Jurkat, Clone E6-1 (cell line): ENCODE measurements around the gene FAM193A.
"Not testable (repeated sequence)": the region's sequence is repeated elsewhere in the genome, so short reads cannot be mapped to it uniquely, and the experiment has no call there.

Experiments used
- DNase-seq: peaks from one replicate; pipeline ENCODE4 v3.0.0-alpha.2; 2011; ENCODE audit warnings: low read depth, low spot score
- H3K4me3 ChIP-seq: 2 replicates; pipeline ENCODE4 v1.5.1; 2011; ENCODE audit warnings: mild to moderate bottlenecking, low read length, control low read depth, moderate library complexity

Gene FAM193A

GRCh38 chr4:2598511-2599303 lies 62.3 kb downstream of the FAM193A start:
- H3K4me3 ChIP-seq, result no peak overlapping the region
- no peak for DNase-seq

- no peak for DNase-seq
- H3K4me3 ChIP-seq, result no peak overlapping the region
Observed at GRCh38 chr4:2599304-2599654, 62.8 kb downstream of the FAM193A start.

GRCh38 chr4:2600878-2601277 lies 64.4 kb downstream of the FAM193A start:
- no peak overlapping the region for H3K4me3 ChIP-seq
- no peak for DNase-seq

GRCh38 chr4:2604614-2605013 lies 68.2 kb downstream of the FAM193A start:
- no peak overlapping the region for H3K4me3 ChIP-seq
- DNase-seq, result no peak

GRCh38 chr4:2606960-2607506 lies 70.6 kb downstream of the FAM193A start:
- no peak for DNase-seq
- H3K4me3 ChIP-seq, result no peak overlapping the region

GRCh38 chr4:2607822-2608221 lies 71.4 kb downstream of the FAM193A start:
- no peak for DNase-seq
- H3K4me3 ChIP-seq, result no peak overlapping the region

- no peak for DNase-seq
- no peak overlapping the region for H3K4me3 ChIP-seq
Observed at GRCh38 chr4:2608291-2608690, 71.8 kb downstream of the FAM193A start.

- H3K4me3 ChIP-seq, result no peak overlapping the region
- no peak for DNase-seq
Observed at GRCh38 chr4:2615821-2616220, 79.4 kb downstream of the FAM193A start.

GRCh38 chr4:2617955-2618354 lies 81.5 kb downstream of the FAM193A start:
- DNase-seq, result no peak
- H3K4me3 ChIP-seq, result no peak overlapping the region

GRCh38 chr4:2618729-2619128 lies 82.3 kb downstream of the FAM193A start:
- not testable (repeated sequence) for H3K4me3 ChIP-seq, DNase-seq

- no peak for DNase-seq
- H3K4me3 ChIP-seq, result no peak overlapping the region
Observed at GRCh38 chr4:2619459-2619858, 83.0 kb downstream of the FAM193A start.

- no peak for DNase-seq
- no peak overlapping the region for H3K4me3 ChIP-seq
Observed at GRCh38 chr4:2621419-2621818, 85.0 kb downstream of the FAM193A start.

GRCh38 chr4:2623442-2623841 lies 87.0 kb downstream of the FAM193A start:
- DNase-seq, result no peak

GRCh38 chr4:2624782-2625530 lies 88.5 kb downstream of the FAM193A start:
- H3K4me3 ChIP-seq, result no peak overlapping the region
- no peak for DNase-seq

More at GRCh38 chr4:2623442-2623841, 87.0 kb downstream of the FAM193A start:
- H3K4me3 ChIP-seq, result no peak overlapping the region

GRCh38 chr4:2626231-2626630 lies 89.8 kb downstream of the FAM193A start:
- DNase-seq, result no peak
- H3K4me3 ChIP-seq, result no peak overlapping the region

- H3K4me3 ChIP-seq, result no peak overlapping the region
- no peak for DNase-seq
Observed at GRCh38 chr4:2630556-2631273, 94.3 kb downstream of the FAM193A start.

GRCh38 chr4:2634014-2634413 lies 97.6 kb downstream of the FAM193A start:
- no peak for DNase-seq
- no peak overlapping the region for H3K4me3 ChIP-seq

- no peak for DNase-seq
- H3K4me3 ChIP-seq, result no peak overlapping the region
Observed at GRCh38 chr4:2636331-2636730, 99.9 kb downstream of the FAM193A start.

GRCh38 chr4:2636994-2637393 lies 100.5 kb downstream of the FAM193A start:
- DNase-seq, H3K4me3 ChIP-seq: not testable (repeated sequence)
